CD14-positive monocyte (primary cell): ENCODE data around the gene UGT1A5. TPM values are rescaled to one million over a fixed set of nuclear protein-coding genes. Genes with fewer than 3 reads are reported as not detected.

Experiments used
- DNase-seq, 3 donors: peaks; one replicate each; pipeline ENCODE4 v3.0.0-alpha.2; 2011 to 2022
- H2AFZ ChIP-seq: 2 replicates; pipeline ENCODE4 v1.6.0; 2012; ENCODE audit warnings: mild to moderate bottlenecking, low read depth, low read length, inconsistent platforms; ENCODE audit not compliant: insufficient read depth, poor library complexity, severe bottlenecking
- H3K27ac ChIP-seq, 2 donors: 1 replicate in 1 of 2; 2 replicates in 1 of 2; pipeline ENCODE4 v1.5.1; 2012 to 2013; ENCODE audit warnings: low read length in 2 of 2, control low read depth in 1 of 2, inconsistent platforms in 1 of 2, low read depth in 1 of 2, mild to moderate bottlenecking in 1 of 2
- H3K27me3 ChIP-seq, 2 donors: one replicate each; pipeline versions ENCODE4 v1.6.0 to v1.6.1; 2011 to 2013; ENCODE audit warnings: low read length in 2 of 2; ENCODE audit not compliant: control insufficient read depth in 2 of 2, insufficient read depth in 2 of 2
- H3K36me3 ChIP-seq, 2 donors: replicated peaks in 1 of 2; 1 replicate in 1 of 2; 2 replicates in 1 of 2; pipeline versions ENCODE4 v1.5.1 to v1.6.1; 2012 to 2013; ENCODE audit warnings: low read length in 2 of 2, control low read depth in 1 of 2, inconsistent platforms in 1 of 2, mild to moderate bottlenecking in 1 of 2; ENCODE audit not compliant: insufficient read depth in 2 of 2, control insufficient read depth in 1 of 2
- H3K4me1 ChIP-seq, 2 donors: 1 replicate in 1 of 2; 2 replicates in 1 of 2; pipeline versions ENCODE4 v1.5.1 to v1.6.1; 2012 to 2013; ENCODE audit warnings: low read length in 2 of 2, control low read depth in 1 of 2, inconsistent platforms in 1 of 2, mild to moderate bottlenecking in 1 of 2, moderate library complexity in 1 of 2; ENCODE audit not compliant: insufficient read depth in 2 of 2, control insufficient read depth in 1 of 2
- H3K4me2 ChIP-seq: replicated peaks from 2 replicates; pipeline ENCODE3; 2012; ENCODE audit warnings: low read length, moderate library complexity, mild to moderate bottlenecking; ENCODE audit not compliant: poor library complexity, severe bottlenecking; ENCODE audit errors: extremely low read depth
- H3K4me3 ChIP-seq, 3 experiments: fragments of 200-600 bp in 1 of 3; sonication (generic) in 1 of 3; replicated peaks in 1 of 3; 1 replicate in 2 of 3; 2 replicates in 1 of 3; pipeline ENCODE4 v1.5.1; 2011 to 2013; ENCODE audit warnings: low read length in 3 of 3, mild to moderate bottlenecking in 3 of 3, control low read depth in 2 of 3, low read depth in 2 of 3, inconsistent platforms in 1 of 3, moderate library complexity in 1 of 3
- H3K79me2 ChIP-seq: 2 replicates; pipeline ENCODE4 v1.6.0; 2012; ENCODE audit warnings: mild to moderate bottlenecking, control low read depth, inconsistent platforms, low read length, moderate library complexity; ENCODE audit not compliant: insufficient read depth
- H3K9ac ChIP-seq: 2 replicates; pipeline ENCODE4 v1.6.0; 2017; ENCODE audit warnings: low read length, mild to moderate bottlenecking; ENCODE audit not compliant: insufficient read depth, poor library complexity, severe bottlenecking
- H3K9me3 ChIP-seq, 2 donors: replicated peaks in 1 of 2; 1 replicate in 1 of 2; 2 replicates in 1 of 2; pipeline versions ENCODE4 v1.5.1 to v1.6.1; 2012 to 2013; ENCODE audit warnings: low read length in 2 of 2, control low read depth in 1 of 2; ENCODE audit not compliant: control insufficient read depth in 1 of 2, insufficient read depth in 1 of 2
- H4K20me1 ChIP-seq: 2 replicates; pipeline ENCODE4 v1.6.0; 2012; ENCODE audit warnings: mild to moderate bottlenecking, low read length, control low read depth, moderate library complexity; ENCODE audit not compliant: insufficient read depth
- H3K27ac Mint-ChIP-seq, 7 donors: one replicate each; pipeline ENCODE4 v1.8.0; 2020; ENCODE audit warnings: mild to moderate bottlenecking in 7 of 7, mixed read lengths in 7 of 7, moderate library complexity in 6 of 7, inconsistent platforms in 2 of 7
- H3K27me3 Mint-ChIP-seq, 3 donors: one replicate each; pipeline ENCODE4 v1.8.0; 2021 to 2022; ENCODE audit warnings: low read depth in 3 of 3, mild to moderate bottlenecking in 3 of 3, mixed read lengths in 3 of 3, moderate library complexity in 3 of 3, inconsistent platforms in 1 of 3
- H3K36me3 Mint-ChIP-seq, 2 donors: one replicate each; pipeline ENCODE4 v1.8.0; 2020; ENCODE audit warnings: mixed read lengths in 2 of 2, inconsistent platforms in 1 of 2, mild to moderate bottlenecking in 1 of 2
- H3K4me1 Mint-ChIP-seq: one replicate; pipeline ENCODE4 v1.8.0; 2020; ENCODE audit warnings: mild to moderate bottlenecking, mixed read lengths
- H3K4me3 Mint-ChIP-seq, 2 donors: one replicate each; pipeline ENCODE4 v1.8.0; 2020; ENCODE audit warnings: mild to moderate bottlenecking in 2 of 2, mixed read lengths in 2 of 2, moderate library complexity in 1 of 2
- H3K9me3 Mint-ChIP-seq, 7 donors: one replicate each; pipeline ENCODE4 v1.8.0; 2020 to 2022; ENCODE audit warnings: mixed read lengths in 7 of 7, mild to moderate bottlenecking in 6 of 7, moderate library complexity in 6 of 7, inconsistent platforms in 2 of 7
- CTCF ChIP-seq: fragments of 200-600 bp; IDR thresholded peaks from one replicate; pipeline ENCODE4 v1.8.0; 2022; ENCODE audit warnings: antibody characterized with exemption, mild to moderate bottlenecking
- WGBS: methylation state at CpG from one replicate; pipeline ENCODE4 v1.1.5; 2013; ENCODE audit warnings: missing lambda C conversion rate; ENCODE audit not compliant: insufficient coverage; 5-methylcytosine and 5-hydroxymethylcytosine counted together
- intact Hi-C, 2 donors: fragments of 100-400 bp; cut with micrococcal nuclease; formaldehyde crosslinking; loops; one replicate each; pipeline versions ENCODE4 v1.15.0 to v1.15.1; 2023
- polyA plus RNA-seq, 3 donors: library from polyadenylated mRNA; depleted of rRNA in 1 of 3; unstranded in 2 of 3; stranded (reverse) in 1 of 3; fragments of 300-500 nt in 2 of 3; fragments of >200 nt in 1 of 3; fragmentation: Illumina TruSeq in 2 of 3; gene quantifications; 1 replicate in 2 of 3; 2 replicates in 1 of 3; pipeline ENCODE4 v1.2.3, GENCODE V29; 2012 to 2021

Gene UGT1A5
- polyA plus RNA-seq, 3 donors: not detected

- H3K9me3 Mint-ChIP-seq: peaks cover 0 to 2% (median 0%) of the 10 kb centered on the region in 7 donors
- Histone ChIP-seq H2AFZ (no peak overlapping the region), H3K9ac (no peak overlapping the region), H3K4me2 (no peak overlapping the region), H3K4me3 (no peak overlapping the region), H3K4me1 (no peaks in the 10 kb centered on the region), H3K9me3 (no peaks in the 10 kb centered on the region), H3K79me2 (no peaks in the 10 kb centered on the region), H3K27me3 (no peaks in the 10 kb centered on the region), H3K27ac (no peak overlapping the region), H3K36me3 (no peaks in the 10 kb centered on the region), H4K20me1 (no peaks in the 10 kb centered on the region)
- no peaks in the 10 kb centered on the region for H3K4me1 Mint-ChIP-seq
- WGBS: 95% methylated on average over 7 of the region's 7 CpGs
- intact Hi-C loops: no loop called here
- no peak overlapping the region for H3K27ac Mint-ChIP-seq
- H3K4me3 Mint-ChIP-seq: no peak overlapping the region
- H3K27me3 Mint-ChIP-seq: peaks cover 0 to 7% (median 4%) of the 10 kb centered on the region in 3 donors
- no peak for DNase-seq
- TF ChIP-seq CTCF: no peak
- H3K36me3 Mint-ChIP-seq: no peaks in the 10 kb centered on the region
Measured at GRCh38 chr2:233792720-233793119, 80.0 kb downstream of the UGT1A5 start.

- H3K9me3 Mint-ChIP-seq: peaks cover 0 to 2% (median 0%) of the 10 kb centered on the region in 7 donors
- H3K4me1 Mint-ChIP-seq: no peaks in the 10 kb centered on the region
- Histone ChIP-seq H3K9ac (no peak overlapping the region), H3K79me2 (no peaks in the 10 kb centered on the region), H3K27ac (no peak overlapping the region), H4K20me1 (no peaks in the 10 kb centered on the region), H2AFZ (no peak overlapping the region), H3K9me3 (no peaks in the 10 kb centered on the region), H3K36me3 (no peaks in the 10 kb centered on the region), H3K4me2 (no peak overlapping the region), H3K4me1 (no peaks in the 10 kb centered on the region), H3K4me3 (no peak overlapping the region), H3K27me3 (no peaks in the 10 kb centered on the region)
- WGBS: 90% methylated on average over 15 of the region's 18 CpGs
- no peak for TF ChIP-seq CTCF
- no peak overlapping the region for H3K4me3 Mint-ChIP-seq
- H3K27ac Mint-ChIP-seq: no peak overlapping the region
- no peaks in the 10 kb centered on the region for H3K36me3 Mint-ChIP-seq
- intact Hi-C loops: no loop called here
- no peak for DNase-seq
- H3K27me3 Mint-ChIP-seq: peaks cover 0 to 7% (median 4%) of the 10 kb centered on the region in 3 donors
Measured at GRCh38 chr2:233793465-233794127, 80.9 kb downstream of the UGT1A5 start.
